G401 (cell line): ENCODE results near the gene DNTT. TPM values are rescaled to one million over a fixed set of nuclear protein-coding genes. Genes with fewer than 3 reads are reported as not detected.
"Not testable (repeated sequence)": the region's sequence is repeated elsewhere in the genome, so short reads cannot be mapped to it uniquely, and the experiment has no call there.

ENCODE experiments used
- DNase-seq: peaks from one replicate; pipeline ENCODE4 v3.0.0-alpha.2; 2015; ENCODE audit warnings: low spot score
- in situ Hi-C: cut with HindIII; loops from 2 replicates; pipeline ENCODE4 v1.10.0; 2016; ENCODE audit warnings: low sequenced_read_pairs, mixed read lengths
- total RNA-seq: library from RNA; depleted of rRNA; stranded (reverse); fragments of >200 nt; shearing (Covaris generic); gene quantifications from 2 replicates; pipeline ENCODE4 v1.2.3, GENCODE V29; 2014

The DNTT gene
- total RNA-seq, 1 experiment from 2014 or later: not detected

- DNase-seq: no peak
- in situ Hi-C loops: no loop called here
Measured at GRCh38 chr10:96301616-96302015, 2.6 kb upstream of the DNTT start.

GRCh38 chr10:96305019-96305418, 785 bp downstream of the DNTT start:
- in situ Hi-C loops: no loop called here
- DNase-seq: no peak

- in situ Hi-C loops: no loop called here
- DNase-seq: peak; percentile 40
Measured at GRCh38 chr10:96306516-96306915, 2.3 kb downstream of the DNTT start.

- DNase-seq, in situ Hi-C loops: not testable (repeated sequence)
Measured at GRCh38 chr10:96308854-96309253, 4.6 kb downstream of the DNTT start.

GRCh38 chr10:96309628-96310320, 5.5 kb downstream of the DNTT start:
- in situ Hi-C loops: no loop called here

GRCh38 chr10:96310321-96310669, 6.1 kb downstream of the DNTT start:
- DNase-seq: no peak
- in situ Hi-C loops: no loop called here

More at GRCh38 chr10:96309628-96310320, 5.5 kb downstream of the DNTT start:
- no peak for DNase-seq

- no peak for DNase-seq
- in situ Hi-C loops: no loop called here
Measured at GRCh38 chr10:96311180-96311715, 7.0 kb downstream of the DNTT start.

- in situ Hi-C loops: no loop called here
- DNase-seq: no peak
Measured at GRCh38 chr10:96313344-96313743, 9.1 kb downstream of the DNTT start.

GRCh38 chr10:96317067-96317833, 13.0 kb downstream of the DNTT start:
- no peak for DNase-seq
- in situ Hi-C loops: no loop called here

- no peak for DNase-seq
- in situ Hi-C loops: no loop called here
Measured at GRCh38 chr10:96319754-96320474, 15.7 kb downstream of the DNTT start.

- in situ Hi-C loops: no loop called here
- no peak for DNase-seq
Measured at GRCh38 chr10:96321822-96322221, 17.6 kb downstream of the DNTT start.

- no peak for DNase-seq
- in situ Hi-C loops: no loop called here
Measured at GRCh38 chr10:96322275-96322674, 18.0 kb downstream of the DNTT start.

- in situ Hi-C loops: no loop called here
- no peak for DNase-seq
Measured at GRCh38 chr10:96324447-96324846, 20.2 kb downstream of the DNTT start.

GRCh38 chr10:96325719-96326373, 21.6 kb downstream of the DNTT start:
- no peak for DNase-seq
- in situ Hi-C loops: no loop called here

GRCh38 chr10:96327462-96327861, 23.2 kb downstream of the DNTT start:
- DNase-seq: no peak
- in situ Hi-C loops: no loop called here

GRCh38 chr10:96333101-96333500, 28.9 kb downstream of the DNTT start:
- DNase-seq: no peak
- in situ Hi-C loops: no loop called here

- DNase-seq: peak; percentile 72
- in situ Hi-C loops: no loop called here
Measured at GRCh38 chr10:96334616-96335526, 30.6 kb downstream of the DNTT start.

GRCh38 chr10:96337106-96337505, 32.9 kb downstream of the DNTT start:
- DNase-seq: no peak
- in situ Hi-C loops: no loop called here
